GM21825 (cell line): Measurements from ENCODE around the gene RTN4RL2.

Source experiments
- ATAC-seq: cut with Tn5 transposase; IDR thresholded peaks from one replicate; pipeline ENCODE4 v1.9.1; 2021; ENCODE audit warnings: mild to moderate bottlenecking, moderate library complexity; ENCODE audit not compliant: unreplicated experiment

RTN4RL2 gene

DNA sequence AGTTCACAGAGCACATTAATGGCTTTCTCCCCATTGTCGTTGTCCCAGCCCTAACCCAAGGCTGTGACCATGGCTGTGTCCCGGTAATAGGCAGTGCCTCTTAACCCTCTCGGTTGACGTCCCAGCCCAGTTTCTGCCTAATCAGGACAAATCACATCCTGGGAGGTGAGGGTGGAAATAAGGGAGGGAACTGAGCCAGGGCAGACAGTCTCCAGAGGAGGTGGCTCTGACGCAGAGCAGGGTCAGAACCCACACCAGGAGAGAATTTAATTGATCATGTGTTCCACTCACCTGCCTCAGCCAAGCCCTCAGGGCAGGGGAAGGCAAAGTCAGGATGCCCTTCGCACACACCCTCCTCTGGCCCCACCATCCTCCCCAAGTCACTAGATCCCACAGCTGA lies 38.2 kb downstream of the RTN4RL2 start:
- ATAC-seq, result no peak

DNA sequence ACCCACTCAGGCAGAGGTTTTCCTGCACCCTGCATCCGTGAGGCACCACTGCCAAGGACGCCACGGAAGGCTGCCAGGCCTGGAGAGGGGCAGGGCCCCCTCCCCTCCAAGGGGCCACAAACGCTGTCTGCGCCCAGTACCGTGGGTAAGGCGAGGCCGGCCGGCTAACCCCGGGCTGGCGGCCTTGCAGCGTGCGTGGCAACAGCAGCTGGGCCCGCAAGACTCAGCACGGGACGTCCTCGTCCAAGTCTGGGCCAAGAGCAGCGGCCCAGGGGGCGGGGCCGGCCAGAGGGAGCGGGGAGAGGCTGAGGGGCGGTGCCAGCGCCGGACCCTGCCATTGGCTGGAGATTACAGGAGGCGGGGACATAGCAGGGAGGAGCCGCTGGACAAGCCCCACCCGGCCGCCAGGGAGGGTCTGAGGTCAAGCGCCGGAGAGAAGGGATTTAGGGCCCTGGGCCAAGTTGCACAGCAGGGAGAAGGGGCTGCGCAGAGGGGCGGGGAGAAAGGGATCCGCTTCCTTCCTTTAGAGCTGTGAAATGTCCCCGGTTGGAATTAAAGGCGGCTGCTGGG lies 39.2 kb downstream of the RTN4RL2 start:
- peak; percentile 96 for ATAC-seq

DNA sequence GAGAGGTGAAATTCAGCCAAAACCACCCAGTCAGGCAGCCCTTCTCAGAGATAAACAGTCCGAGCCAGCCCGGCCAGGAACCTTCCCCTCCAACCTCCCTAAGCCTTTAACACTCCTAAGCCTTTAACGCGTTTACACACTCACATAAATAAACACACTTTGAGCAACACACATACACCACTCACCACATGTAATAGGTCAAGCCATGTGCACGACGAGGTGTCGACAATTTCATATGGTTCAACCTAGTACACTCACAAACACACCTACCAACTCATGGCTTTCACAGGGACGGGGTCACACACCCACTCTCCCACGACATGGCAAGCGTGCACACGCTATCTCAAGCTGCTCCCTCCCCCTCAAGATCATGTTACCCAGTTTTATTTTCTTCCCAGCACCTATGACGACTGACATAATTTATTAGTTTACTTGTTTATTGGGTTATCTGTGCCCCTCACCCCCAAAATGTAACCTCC lies 39.7 kb downstream of the RTN4RL2 start:
- no peak for ATAC-seq

DNA sequence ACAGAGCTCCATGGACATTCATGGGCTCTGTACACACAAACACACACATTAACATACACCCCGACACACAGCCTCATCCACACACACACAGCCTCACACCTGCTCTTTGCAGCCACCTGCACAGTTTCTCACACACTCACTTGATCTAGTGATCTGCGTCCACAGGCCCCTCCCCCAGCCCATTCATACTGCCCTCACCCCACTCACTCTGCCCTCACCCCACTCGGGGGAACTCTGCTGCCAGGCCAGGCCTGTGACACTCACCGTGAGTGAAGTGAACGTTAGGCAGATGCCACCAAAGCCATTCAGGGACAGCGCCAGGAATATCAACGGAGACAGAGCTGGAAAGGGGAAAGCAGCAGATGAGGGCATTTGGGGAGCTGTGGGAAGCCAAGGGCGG lies 40.2 kb downstream of the RTN4RL2 start:
- no peak for ATAC-seq

DNA sequence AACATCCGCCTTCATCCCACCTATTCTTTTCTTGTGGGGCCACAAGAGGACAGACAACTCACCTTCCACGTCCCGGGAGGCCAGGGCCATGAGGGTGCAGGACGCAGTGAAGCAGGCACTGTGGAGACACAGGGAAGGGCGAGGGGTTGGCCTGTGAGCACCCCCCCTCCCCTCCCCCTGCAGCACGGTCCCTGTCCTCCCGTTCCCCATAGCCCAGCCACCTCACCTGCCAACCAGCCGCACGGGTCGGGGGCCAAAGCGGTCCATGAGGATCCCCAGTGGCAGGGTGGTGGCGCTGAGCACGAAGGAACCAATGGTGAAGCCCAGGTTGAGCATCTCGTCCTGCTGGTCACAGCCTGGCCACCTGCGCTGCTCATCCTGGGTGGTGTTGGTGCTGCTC lies 40.6 kb downstream of the RTN4RL2 start:
- no peak for ATAC-seq

DNA sequence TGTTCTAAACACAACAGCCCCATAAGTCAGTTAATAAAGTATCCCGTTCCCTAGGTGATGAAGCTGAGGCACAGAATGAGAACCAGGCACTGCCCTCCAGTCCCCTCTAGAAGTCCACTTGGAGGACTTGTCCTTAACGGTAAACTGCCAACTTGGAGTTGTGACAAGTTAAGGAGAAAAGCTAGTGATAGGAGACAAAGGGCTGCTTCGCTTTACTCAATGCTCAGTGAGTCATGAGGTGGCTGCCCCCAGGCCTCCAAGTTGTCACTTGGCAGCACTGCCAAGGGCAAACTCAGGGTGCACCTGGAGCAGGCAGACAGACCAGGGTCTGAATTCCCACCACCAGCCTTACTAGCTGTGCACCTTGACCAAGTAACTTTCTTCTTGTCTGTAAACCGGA lies 41.6 kb downstream of the RTN4RL2 start:
- ATAC-seq, result no peak

DNA sequence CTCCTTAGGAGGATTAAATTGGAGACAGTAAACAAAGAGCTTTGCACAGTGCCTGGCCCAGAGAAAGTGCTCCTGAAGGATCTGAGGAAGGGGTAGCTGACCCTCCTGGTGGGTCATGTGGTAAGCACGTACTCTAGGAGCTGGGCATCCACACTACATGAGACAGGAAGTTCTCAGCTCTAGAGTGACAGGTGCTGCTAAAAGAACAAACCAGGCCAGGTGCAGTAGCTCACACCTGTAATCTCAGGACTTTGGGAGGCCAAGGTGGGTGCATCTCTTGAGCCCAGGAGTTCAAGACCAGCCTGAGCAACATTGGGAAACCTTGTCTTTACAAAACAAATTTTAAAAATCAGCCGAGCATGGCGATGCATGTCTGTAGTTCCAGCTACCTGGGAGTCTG lies 42.0 kb downstream of the RTN4RL2 start:
- no peak for ATAC-seq

DNA sequence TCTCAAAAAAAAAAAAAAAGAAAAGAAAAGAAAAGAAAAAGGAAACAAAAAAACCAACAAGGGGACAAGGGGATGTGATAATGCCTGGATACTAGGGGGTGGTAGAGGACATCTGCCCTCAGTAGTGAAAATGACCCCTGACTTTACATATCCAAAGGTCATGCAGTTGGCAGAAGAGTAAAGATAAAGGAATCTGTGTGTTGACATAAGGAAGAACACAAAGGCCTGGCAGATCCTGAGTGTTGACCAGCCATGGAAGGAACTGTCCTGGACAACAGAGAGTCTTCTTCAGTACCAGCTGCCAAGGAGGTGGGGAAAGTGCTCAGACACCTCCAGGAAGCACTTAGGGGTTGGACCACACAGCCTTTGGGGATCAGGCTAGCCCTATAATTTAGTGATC lies 42.5 kb downstream of the RTN4RL2 start:
- ATAC-seq, result no peak

DNA sequence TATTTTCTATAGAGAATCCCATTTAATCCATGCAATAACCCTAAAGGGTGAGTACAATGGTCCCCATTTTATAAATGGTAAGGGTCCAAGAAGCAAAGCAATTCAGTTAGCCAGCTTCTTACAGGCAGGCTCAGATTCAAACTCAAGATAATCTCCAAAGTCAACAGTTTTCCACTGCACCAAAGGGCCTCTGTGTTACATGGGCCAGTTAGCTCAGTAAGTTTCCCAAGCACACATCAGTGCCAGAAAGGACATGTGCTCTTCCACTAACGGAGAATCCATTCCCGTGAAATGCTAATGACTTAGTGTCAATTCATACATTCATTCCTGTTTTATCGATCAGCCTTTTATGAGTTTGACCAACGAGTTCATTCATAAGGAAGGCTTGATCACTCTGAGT lies 44.2 kb downstream of the RTN4RL2 start:
- ATAC-seq, result no peak

DNA sequence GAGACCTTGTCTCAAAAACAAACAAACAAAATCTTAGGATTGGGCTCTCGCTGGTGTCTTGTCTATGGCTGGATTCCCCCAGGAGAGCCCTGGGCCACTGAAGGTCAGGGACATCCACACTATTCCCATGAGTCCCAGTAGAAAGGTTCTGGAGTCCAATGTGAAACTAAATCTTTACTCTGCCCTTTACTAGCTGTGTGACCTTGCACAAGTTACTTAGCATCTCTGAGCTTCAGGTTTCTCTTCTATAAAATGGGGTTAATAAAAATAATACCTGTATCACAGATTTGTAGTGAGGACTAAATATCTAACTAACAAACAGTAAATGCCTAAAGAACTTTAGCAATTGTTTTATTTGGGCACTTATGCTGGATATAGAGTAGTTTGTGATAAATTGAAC lies 46.2 kb downstream of the RTN4RL2 start:
- ATAC-seq, result no peak

DNA sequence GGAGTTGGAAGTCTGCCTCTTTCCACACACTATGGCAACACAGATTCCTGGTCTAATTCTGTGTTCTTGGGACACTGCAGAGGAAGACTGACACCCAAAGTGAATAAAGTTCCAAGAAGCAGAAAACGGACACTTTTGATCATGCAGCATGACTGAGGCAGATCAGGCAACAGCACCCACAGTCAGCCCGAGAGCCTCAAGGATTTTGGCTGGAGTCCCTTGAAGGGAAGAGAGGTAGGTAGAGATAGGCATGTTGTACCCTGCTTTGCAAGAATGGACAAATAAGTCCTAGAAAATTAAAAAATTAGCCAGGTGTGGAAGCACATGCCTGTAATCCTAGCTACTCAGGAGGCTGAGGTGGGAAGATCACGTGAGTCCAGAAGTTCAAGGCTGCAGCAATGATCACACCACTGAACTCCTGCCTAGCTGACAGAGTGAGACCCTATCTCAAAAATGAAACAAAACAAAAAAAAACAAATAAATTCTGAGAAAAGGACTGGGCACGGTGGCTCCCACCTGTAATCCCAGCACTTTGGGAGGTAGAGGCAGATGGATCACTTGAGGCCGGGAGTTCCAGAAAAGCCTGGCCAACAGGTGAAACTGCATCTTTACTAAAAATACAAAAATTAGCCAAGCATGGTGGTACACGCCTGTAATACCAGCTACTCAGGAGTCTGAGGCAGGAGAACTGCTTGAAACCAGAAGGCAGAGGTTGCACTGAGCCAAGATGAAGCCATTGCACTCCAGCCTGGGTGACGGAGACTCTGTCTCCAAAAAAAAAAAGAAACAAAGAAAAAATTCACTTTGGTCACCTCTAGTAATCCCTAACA lies 48.2 kb downstream of the RTN4RL2 start:
- ATAC-seq, result no peak

DNA sequence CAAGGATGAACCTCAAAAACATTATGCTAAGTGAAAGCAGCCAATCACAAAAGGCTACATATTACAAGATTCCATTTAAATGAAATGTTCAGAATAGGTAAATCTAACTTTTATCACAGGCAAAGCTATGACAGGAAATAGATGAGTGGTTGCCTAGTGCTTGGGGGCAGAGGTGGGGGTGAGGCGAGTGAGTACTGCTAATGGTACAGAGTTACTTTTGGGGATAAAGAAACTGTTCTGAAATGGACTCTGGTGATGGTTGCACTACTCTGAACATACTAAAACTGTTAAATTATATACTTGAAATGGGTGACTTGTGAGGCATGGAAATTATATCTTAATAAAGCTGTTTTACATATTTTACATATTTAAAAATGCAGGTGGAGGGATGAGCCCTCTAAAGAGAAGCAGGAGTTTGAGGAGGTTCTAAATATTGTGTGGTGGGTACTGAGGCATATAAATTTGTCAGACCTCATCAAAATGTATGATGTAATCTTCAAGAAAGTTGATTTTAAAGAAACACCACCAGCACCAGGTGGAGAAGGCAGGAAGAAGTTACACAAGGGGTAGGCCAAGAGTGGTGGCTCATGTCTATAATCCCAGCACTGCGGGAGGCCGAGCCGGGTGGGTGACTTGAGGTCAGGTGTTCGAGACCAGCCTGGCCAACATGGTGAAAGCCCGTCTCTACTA lies 51.6 kb downstream of the RTN4RL2 start:
- no peak for ATAC-seq

DNA sequence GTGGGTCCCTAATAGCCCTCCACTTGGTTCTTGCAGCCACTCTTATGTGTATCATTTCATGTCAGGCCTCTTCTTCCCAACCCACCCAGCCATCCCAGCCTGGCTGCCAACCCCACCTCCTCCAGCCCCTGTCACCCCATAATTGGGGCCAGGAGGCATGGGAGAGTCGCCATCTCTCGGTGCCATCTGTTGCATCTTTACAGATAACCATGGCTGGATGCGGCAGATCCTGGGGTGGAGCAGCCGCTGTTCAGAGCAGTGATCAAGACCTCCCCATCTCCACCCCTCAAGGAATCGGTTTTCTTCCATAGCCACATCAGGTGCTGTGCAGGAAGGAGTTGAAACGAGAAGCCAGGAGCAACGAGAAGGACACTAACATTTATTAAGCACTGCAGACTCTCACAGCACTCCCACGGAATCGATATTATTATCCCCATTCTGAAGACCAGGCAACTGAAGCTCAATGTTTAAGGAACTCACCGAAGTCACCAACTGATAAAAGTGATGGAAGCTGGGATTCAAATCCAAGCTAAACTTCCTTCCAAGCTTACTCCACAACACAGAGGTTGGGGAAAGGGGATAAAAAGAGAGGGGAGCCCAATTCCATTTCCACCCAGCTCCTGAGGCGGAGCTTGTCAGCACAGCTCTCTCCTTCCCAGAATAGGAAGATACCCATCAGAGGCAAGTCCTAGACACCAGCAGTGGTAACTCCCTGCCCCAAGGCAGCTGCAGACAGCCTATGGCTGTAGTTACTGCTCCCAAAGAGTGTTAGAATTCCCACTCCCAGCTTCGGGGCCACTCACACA lies 52.5 kb downstream of the RTN4RL2 start:
- no peak for ATAC-seq

DNA sequence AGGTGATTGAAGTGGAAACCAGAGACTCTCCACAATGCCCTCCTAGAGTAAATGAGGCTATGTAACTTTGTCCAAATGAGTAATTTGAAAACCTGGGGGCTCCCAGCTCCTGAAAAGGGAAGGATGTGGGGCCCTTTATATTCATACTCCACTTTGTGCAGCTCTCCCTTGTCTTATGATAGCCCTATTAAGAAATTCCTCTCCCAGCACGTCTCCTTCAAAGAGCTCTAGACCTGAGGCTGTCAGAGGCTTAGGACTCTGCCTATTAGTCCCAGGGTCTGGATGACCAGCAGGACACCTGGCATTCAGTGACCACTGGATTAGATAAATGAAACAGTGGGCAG lies 53.1 kb downstream of the RTN4RL2 start:
- ATAC-seq, result no peak

DNA sequence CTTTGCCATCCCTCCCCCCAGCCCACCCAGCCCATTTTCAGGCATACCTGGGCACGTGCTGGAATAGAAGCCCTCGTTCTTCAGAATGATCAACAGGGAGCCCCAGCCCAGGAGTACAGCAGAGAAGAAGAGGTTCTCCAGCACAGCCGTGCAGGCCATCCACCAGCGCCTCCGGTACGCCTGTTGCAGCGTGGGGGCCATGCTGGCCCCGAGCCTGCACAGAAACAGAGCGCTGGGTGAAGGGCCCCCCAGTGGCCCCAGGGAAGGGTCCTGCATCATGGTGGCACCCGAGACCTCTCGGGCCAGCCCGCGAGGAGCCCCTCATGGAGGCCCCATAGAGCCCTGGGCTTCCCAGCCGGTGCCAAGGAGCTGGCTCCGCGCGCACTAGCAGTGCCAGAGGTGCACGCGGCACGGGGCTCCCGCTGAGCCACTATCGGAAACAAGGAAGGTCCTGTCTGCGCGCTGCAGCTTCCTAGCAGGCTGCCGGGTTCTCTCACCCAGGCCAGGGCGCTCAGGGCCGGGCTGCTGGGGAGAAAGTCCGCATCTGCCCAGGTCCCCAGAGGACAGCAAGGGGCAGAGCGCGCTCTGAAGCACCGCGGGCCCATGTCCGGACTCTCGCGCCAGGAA lies 53.7 kb downstream of the RTN4RL2 start:
- peak; percentile 35 for ATAC-seq

DNA sequence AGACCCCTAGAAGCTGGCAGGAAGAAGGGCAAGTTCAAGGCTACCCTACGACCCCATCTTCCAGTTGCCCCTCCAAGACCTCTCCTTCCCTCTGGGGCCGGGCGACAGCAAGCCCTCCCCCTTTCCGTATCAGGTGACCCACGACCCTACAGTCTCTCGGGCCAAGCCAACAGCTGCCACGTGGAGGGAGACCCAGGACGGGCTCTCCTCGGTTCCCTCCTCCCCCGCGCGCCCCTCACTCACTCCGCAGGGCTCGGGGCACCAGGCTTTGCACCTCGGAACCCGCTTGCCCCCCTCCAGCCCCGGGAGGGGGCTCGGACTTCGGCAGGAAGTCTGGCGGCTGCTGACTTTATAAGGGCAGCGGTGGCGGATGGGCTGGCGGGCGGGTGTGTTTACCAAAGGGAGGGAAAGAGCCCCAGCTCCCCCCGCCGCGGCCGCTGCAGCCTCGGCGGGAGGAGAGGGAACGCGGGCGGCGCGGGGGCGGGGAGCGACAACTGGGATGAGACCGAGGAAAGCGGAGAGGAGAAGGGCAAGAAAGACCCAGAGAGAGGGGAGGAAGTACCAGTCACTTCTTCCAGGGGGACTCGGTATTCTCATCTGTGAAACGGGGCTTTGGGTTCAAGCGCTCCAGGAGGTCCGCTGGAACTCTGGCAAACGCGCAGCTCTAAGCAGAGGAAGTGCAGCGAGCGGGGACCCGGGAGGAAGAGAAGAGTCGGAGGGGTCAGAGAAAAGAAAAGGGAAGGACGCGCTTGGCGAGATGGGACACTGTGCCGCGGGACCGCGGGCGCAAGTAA lies 54.4 kb downstream of the RTN4RL2 start:
- ATAC-seq, result peak; percentile 46

DNA sequence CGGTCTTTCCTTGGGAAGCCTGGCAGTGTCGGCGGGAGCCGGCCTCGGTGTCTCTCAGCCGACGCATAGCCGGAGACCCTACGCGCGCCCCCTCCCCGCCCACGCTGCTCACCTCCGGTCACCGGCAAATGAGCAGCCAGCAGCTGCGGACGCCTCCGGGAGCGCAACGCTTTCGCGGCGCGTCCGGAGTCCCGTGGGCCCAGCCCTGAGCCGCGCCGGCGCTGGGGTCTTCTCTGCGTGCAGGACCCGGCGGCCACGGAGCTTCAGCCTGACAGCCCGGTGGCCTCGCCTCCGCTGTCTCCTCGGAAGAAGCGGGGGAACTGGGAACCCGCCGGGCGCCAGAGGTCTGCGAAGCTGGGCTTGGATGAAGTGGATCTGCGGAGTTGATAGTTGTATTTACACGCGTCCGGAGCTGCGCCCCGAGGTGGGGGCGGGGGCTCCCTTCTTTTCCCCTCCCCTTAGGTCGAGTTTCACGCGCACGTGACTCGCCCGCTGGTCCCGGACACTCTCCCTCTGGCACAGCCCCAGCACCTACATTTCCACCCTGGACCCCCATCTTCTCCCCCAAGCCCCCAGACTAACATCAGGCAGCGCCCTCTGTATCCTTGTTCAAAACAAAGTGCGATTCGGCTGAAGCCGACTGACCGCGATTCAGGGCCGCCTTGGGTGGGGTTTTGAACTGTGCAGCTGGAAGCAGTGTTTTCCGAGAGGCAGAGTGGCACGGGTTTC lies 55.2 kb downstream of the RTN4RL2 start, which contains the start of gene SLC43A1:
Gene SLC43A1 (minus strand): TSS at position 371 of the 729 bp plus-strand sequence. CDS start 1,591 bp downstream, outside the sequence.
- peak; percentile 51 for ATAC-seq

DNA sequence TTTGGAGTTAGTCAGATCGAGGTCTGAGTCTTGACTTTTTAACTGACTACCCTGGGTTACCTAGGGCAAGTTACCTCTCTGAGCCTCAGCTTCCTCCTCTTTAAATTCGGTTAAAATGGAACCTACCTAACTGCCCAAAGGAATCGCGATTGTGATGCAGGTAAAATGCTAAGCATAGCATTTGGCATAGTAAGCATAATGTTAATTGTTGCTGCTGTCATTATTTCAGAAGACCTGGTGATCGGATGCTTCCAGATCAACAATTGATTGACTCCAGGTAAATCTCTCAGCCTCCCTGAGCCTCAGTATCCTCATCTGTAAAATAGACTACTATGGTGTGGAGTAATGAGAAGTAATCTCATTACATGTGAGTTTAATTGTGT lies 55.7 kb downstream of the RTN4RL2 start:
- no peak for ATAC-seq

DNA sequence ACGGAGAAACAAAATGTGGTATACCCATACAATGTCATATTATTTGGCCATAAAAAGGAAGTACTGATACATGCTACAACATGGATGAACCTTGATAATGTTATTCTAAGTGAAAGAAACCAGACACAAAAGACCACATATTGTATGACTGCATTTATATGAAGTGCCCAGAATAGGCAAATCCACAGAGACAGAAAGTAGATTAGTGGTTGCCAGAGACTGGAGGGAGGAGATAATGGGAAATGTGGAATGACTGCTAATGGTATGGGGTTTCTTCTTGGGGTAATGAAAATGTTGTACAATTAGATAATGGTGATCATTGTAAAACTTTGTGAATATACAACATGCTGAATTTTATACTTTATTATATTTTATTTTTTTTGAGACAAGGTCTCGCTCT lies 60.8 kb downstream of the RTN4RL2 start:
- no peak for ATAC-seq
